SIG-M5 (cell line): ENCODE data around the gene PGAP3.

Source experiments
- DNase-seq: peaks from one replicate; lab custom pipeline; 2025; lab: John Stamatoyannopoulos, UW

The PGAP3 gene

DNA sequence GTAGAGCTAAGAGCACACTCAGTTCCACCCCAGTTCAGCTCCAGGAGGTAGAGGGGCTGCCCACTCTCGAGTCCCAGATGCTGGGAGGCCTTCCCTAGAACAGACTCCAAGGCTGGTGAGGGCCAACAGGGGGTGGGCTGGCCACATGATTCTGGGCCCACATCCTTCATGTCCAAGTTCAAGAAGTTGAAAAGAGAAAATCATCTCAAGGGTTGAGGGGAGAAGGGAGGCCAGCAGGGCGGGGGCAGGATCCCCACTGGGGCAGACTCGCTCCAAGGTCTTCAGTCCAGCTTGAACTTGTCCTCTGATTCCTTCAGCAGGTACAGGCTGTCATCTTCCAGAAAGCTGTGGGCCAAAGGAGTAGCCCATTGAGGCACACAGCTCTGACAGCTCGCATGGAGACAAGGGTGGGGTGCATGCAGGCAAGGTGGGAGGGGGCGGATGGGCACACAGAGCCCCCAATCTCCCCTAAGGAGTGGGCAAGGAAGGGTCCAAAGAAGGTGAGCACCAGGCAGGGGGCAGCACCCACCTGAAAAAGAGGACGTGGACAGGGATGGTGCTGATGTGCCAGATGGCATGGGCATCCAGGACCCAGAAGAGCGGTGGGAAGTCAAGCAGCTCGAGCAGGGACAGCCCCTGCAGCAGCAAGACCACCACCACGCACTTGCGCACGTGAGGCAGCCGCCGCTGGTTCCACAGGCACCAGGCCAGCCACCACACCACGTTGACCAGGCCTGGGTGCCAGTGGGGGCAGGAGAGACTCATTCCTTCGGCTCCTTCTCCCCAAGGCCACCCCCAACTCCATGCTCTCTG lies 15.1 kb downstream of the PGAP3 start:
- DNase-seq: no peak

DNA sequence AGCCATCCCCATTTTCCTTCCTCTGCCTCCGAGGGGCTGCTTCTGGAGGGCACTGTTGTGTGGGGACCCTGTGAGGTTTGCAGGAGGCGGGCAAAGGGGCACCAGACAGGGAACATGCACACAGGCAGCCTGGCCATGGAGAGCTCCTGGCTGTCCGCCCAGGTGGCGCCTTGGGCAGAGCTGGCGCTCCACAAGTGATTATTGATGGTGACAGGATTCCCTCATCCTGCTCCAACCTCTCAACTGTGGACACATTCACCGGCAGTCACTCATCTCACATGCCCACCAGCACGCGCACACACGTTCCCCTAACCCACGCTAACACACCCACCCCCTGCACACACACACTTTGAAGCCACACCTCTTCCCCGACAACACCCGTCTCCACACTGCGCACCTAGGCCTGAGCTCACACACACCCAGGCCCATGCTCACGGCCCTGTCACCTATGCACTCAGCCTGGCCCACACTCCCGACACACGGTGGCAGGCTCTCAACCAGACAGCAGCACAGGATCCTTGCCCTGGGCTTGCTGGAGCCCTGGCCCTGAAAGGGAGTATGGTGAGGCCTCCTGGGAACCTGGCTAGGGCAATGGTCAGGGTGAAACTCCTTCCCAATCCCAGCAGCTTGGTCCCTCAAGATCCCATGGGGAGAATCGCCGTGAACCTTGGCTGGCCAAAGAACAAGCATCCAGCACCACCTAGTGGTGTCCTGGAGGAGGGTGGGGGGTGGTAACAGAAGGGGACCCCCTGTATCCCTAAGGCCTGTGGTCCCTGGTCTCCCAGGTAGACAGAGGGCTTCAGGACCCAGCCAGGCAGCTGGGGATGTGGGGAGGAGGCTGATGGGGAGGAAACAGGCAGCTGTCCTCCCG lies 16.0 kb downstream of the PGAP3 start:
- DNase-seq: no peak

DNA sequence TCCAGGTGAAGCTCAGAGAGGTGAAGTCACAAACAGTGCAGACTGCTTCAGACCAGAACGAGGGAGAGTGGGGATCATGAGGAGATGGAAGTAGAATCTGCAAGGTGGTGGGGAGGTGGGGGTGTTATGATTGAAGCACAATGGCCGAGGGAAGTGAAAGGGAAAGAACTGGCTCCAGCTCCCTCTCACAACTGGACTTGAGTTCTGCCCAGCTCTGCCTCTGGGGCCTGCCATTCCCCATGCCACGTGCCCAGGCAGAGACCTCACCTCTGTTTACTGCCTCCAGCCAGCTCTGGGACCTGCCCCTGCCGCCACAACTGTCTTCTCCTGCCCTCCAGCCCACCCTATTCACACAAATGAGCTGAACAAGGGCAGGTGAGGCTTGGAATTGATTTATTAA lies 17.1 kb downstream of the PGAP3 start:
- DNase-seq: no peak

DNA sequence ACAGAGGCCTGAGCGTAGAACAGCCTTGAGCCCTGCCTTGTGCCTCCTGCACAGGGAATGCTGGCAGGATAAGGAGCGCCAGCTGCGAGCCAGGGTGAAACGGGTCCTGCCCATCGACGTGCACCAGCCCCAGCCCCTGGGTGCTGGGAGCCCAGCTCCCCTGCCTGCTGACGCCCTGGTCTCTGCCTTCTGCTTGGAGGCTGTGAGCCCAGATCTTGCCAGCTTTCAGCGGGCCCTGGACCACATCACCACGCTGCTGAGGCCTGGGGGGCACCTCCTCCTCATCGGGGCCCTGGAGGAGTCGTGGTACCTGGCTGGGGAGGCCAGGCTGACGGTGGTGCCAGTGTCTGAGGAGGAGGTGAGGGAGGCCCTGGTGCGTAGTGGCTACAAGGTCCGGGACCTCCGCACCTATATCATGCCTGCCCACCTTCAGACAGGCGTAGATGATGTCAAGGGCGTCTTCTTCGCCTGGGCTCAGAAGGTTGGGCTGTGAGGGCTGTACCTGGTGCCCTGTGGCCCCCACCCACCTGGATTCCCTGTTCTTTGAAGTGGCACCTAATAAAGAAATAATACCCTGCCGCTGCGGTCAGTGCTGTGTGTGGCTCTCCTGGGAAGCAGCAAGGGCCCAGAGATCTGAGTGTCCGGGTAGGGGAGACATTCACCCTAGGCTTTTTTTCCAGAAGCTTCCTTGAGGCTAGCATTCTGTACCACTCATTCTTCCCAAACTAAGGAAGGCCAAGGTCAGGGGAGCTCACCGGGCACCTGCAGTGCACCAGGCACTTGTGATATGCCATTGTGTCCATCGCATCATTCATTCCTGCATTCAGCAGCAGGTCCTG lies 17.7 kb downstream of the PGAP3 start:
- no peak for DNase-seq

DNA sequence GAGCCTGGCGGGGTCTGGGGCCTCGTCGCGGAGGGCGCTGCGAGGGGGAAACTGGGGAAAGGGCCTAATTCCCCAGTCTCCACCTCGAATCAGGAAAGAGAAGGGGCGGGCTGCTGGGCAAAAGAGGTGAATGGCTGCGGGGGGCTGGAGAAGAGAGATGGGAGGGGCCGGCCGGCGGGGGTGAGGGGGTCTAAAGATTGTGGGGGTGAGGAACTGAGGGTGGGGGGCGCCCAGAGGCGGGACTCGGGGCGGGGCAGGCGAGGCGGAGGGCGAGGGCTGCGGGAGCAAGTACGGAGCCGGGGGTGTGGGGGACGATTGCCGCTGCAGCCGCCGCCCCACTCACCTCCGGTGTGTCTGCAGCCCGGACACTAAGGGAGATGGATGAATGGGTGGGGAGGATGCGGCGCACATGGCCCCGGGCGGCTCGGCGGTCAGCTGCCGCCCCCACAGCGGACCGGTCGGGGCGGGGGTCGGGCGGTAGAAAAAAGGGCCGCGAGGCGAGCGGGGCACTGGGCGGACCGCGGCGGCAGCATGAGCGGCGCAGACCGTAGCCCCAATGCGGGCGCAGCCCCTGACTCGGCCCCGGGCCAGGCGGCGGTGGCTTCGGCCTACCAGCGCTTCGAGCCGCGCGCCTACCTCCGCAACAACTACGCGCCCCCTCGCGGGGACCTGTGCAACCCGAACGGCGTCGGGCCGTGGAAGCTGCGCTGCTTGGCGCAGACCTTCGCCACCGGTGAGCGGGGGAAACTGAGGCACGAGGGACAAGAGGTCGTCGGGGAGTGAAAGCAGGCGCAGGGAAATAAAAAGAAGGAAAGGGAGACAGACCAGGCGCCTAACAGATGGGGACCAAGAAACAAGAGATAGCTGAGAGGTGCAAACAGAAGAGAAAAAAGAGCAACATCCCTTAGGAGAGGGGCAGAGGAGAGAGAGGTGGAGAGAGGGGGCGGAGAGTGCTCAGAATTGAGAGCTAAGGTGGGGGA lies 19.6 kb downstream of the PGAP3 start, which contains the start of gene PNMT:
TSS of gene PNMT (plus strand) at position 509 of the 980 bp plus-strand sequence. CDS start at position 532, 23 bp downstream.
- no peak for DNase-seq

DNA sequence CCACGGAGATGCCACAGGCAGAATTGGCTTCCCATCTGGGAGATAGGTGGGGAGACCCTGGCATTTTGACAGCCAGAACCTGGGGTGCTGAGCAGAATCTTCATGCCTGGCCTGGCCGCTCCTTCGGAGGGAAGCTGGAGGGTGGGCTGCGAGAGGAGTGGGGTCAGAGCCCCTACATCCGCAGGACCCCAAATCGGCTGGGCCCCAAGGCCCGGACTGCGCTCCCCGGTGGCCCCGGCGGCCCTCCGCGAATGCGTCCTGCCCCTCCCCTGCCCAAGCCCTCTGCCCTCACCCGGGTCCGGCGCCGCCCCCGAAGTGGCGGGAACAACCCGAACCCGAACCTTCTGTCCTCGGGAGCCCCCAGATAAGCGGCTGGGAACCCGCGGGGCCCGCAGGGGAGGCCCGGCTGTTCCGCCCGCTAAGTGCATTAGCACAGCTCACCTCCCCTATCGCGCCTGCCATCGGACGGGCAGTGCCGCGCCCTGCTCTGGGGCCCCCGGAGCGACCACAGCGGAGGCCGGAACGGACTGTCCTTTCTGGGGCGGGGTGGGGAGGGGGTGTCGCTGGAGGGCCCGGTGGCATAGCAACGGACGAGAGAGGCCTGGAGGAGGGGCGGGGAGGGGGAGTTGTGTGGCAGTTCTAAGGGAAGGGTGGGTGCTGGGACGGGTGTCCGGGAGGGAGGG lies 20.5 kb downstream of the PGAP3 start:
- DNase-seq: no peak

DNA sequence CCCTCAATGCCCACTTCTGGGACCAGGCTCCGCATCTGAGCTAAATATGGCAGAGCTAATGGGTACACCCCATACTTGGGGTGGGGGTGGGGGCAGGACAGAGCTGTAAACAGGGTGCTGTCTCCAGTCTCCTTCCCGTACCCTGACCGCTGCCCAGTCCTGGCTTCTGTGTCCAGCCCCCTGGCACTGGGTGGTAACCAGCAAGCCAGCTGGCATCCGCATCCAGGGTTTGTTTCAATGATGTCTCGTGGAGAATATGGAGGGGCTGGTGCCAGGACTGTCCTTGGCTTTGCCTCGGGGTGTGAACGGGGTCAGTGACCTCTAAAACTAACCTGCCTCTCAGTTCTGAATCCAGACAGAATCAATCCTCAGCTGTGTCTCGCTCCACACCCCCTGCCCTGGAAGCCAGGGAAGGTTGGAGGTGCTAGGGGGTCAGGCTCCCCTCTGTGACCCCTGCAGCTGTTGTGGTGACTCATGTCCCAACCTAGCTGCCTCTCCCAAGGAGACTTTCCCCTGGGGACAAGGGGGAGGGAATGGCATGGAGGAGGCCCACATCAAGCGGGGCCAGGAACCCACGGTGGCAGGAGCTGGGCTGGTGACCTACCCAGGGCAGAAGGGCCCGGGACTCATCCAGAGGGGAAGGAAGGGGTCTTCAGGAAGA lies 21.1 kb downstream of the PGAP3 start:
- no peak for DNase-seq

DNA sequence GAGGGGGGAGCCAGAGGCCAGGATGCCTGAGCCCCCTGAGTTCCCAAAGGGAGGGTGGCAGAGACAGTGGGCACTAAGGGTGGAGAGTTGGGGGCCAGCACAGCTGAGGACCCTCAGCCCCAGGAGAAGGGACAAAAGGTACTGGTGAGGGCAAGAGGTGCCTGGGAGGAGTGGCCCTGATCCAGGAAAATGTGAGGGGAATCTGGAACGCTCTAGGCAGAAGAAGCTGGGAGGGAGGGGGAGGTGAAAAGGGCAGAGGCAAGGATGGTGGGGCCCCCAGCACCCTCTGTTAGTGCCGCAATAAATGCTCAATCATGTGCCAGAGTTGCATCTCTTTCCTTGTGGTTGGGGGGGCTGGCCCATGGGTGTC lies 21.6 kb downstream of the PGAP3 start:
- DNase-seq: no peak

DNA sequence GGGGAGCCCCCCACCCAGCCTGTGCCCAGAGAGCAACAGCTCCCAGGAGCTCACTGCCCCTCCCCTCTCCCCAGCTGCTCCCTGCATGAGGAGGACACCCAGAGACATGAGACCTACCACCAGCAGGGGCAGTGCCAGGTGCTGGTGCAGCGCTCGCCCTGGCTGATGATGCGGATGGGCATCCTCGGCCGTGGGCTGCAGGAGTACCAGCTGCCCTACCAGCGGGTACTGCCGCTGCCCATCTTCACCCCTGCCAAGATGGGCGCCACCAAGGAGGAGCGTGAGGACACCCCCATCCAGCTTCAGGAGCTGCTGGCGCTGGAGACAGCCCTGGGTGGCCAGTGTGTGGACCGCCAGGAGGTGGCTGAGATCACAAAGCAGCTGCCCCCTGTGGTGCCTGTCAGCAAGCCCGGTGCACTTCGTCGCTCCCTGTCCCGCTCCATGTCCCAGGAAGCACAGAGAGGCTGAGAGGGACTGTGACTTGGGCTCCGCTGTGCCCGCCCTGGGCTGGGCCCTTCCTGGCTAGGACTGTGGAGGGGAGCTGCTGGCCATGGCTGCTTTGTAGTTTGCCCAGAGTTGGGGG lies 22.1 kb downstream of the PGAP3 start:
- no peak for DNase-seq

DNA sequence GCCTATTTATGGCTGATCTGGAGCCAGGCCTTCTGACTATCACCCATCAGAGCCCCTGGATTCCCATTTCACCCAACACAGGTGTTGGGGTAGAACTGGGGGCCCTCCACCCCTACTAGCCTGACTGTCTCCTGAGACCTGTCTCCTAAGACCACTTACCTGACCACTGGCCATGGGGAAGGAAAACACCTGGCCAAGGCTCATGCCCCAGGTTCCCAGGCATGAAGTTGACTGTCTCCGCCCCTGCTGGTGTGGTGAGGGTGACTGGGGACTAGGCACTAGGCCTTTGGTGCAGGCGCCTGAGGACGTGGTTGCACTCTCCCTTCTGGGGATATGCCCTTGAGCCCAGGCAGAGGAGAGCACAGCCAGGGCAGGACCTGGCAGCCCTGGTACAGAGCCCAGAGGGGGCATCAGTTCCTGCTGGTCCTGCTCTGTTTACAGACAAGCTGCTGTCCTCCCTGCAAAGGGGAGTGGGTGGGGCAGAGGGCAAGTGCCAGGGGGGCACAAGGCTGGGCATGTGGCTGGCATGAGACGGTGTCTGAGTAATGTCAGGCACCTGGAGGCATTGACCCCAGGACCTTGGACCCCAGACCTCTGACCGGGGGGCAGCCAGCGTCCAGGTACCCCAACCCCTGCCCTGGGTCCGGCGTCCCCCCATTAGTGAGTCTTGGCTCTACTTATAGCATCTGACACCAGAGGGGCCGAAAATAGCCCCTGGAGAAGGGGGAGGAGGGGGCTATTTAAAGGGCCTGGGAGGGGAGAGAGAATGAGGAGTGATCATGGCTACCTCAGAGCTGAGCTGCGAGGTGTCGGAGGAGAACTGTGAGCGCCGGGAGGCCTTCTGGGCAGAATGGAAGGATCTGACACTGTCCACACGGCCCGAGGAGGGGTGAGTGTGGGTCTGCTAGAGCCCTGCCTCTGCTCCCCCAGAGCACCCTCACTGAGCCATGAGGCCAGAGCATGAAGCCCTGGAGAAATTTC lies 23.0 kb downstream of the PGAP3 start, which contains the start of gene TCAP:
TSS of gene TCAP (plus strand) at position 769 of the 981 bp plus-strand sequence. CDS start at position 780, 11 bp downstream.
- no peak for DNase-seq

DNA sequence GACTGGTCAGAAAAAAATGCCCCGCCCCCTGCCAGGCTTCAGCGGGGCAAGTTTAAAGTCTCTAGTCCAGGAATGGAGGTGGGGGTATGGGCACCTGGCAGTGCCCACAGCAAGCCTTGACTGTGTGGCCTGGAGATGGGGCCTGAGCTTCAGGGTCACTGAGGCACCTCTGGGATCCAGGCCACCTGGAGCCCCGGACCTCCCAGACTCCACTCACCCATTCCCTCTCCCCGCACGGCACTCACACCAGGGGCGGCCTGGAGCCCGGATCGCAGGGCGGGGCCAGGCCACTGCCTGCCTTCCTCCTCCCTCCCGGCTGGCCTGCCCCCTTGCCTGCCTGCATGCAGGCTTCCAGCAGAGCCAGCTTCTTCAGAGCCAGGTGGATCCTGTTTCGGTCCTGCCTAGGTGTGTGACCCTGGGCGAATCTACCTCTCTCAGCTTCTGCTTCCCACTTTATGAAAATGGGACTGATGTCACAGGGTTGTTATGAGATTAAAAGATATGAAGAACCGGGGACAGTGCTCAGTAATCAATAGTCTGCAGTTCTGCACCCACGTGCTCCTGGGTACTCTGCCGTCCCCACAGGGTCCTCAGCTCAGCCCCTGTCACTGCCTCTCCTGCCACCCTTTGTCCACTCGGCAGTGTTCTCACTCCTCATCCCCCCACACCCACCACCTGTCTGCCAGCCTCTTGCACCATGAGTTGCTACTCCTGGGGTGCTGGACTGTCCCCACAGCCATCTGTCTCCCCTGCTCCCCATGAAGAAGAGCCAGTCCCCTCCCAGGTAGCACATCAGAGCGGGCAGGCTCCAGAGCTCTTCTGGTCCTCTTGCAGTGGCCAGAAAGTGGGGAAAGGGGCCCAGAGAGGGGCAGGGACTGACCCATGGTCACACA lies 23.9 kb downstream of the PGAP3 start:
- DNase-seq: no peak

DNA sequence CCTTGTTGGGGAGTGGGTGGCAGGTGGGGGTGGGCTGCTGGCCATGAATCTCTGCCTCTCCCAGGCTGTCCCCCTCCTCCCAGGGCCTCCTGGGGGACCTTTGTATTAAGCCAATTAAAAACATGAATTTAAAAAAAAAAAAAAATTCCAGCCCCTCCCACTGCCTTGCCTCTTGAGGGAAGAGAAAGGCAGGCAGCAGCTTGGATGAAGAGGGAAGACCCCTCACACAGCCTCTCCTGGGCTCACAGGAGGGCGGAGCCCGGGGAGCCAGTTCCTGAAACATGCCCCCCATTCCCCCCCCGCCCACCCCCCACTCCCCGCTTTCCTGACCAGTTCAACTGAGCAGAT lies 24.5 kb downstream of the PGAP3 start:
- DNase-seq: no peak

DNA sequence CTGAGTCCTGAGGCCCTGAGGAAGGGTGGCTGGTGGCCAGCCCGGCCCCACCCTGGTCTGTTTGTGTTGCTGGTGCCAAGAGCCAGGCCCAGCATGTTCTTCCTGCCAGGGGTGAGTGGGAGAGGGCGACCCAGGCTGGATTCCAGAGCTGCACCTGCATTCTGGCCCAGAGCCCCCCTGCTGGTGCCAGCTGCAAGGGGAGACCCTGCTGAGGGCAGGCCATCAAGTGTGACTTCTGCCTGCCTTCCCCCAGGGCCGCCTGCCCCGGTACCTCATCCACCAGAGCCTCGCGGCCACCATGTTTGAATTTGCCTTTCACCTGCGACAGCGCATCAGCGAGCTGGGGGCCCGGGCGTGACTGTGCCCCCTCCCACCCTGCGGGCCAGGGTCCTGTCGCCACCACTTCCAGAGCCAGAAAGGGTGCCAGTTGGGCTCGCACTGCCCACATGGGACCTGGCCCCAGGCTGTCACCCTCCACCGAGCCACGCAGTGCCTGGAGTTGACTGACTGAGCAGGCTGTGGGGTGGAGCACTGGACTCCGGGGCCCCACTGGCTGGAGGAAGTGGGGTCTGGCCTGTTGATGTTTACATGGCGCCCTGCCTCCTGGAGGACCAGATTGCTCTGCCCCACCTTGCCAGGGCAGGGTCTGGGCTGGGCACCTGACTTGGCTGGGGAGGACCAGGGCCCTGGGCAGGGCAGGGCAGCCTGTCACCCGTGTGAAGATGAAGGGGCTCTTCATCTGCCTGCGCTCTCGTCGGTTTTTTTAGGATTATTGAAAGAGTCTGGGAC lies 25.1 kb downstream of the PGAP3 start:
- no peak for DNase-seq

DNA sequence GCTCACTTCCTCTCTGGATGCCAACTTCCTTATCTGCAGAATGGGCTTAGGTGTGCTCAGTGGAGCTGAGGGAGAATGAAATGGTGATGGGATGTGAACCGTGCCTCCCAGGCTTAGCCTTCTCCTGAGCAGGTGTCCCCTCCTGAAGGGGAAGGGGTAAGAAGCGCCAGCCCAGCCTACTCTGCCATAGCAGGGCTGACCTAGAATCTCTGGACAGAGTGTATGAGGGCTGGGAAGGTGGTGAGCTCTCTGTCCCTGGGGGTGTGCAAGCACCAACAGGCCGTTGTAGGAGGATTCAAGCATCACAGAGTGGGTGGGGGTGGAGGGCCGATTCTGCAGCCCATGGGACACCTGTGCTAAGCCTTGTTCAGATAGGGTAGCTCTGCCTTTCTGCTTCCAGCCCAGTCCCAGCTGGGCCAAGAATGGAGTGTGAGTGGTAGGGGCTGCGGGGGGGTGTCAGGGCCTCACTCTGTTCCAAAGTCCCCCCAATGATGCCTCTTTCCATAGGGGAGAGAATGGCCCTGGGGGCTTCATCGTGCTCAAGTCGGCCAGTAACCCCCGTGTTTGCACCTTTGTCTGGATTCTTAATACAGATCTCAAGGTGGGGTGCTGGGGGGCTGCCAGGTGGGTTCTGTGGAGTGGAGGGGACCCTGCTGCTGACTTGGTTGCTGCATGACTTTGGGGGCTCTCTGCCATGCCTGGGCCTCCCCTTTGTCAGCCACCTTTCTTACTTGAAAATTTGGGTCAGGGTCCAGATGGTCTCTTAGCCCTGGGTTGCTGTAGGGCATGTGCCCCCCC lies 25.9 kb downstream of the PGAP3 start:
- no peak for DNase-seq
